Tibial nerve (tissue), 4 donors: ENCODE results near the gene DMXL1.

Source experiments
- EP300 ChIP-seq, 2 donors: sonication (generic); formaldehyde crosslinking; IDR thresholded peaks; one replicate each; pipeline ENCODE4 v1.6.1; 2017; ENCODE audit warnings: antibody characterized with exemption in 2 of 2, mild to moderate bottlenecking in 1 of 2
- POLR2A ChIP-seq, 2 donors: fragments of 450-650 bp; IDR thresholded peaks; one replicate each; pipeline ENCODE4 v1.6.1; 2017; ENCODE audit warnings: antibody characterized with exemption in 2 of 2, mild to moderate bottlenecking in 2 of 2, moderate library complexity in 2 of 2
- TF ChIP-seq, protein P1 (sequence below), 5 experiments: fragments of 200-600 bp in 3 of 5; fragments of 450-650 bp in 2 of 5; sonication (generic) in 3 of 5; IDR thresholded peaks; one replicate each; pipeline ENCODE4 v1.5.1; 2016 to 2019; ENCODE audit warnings: antibody characterized with exemption in 5 of 5, mild to moderate bottlenecking in 3 of 5, moderate library complexity in 2 of 5

DNA sequence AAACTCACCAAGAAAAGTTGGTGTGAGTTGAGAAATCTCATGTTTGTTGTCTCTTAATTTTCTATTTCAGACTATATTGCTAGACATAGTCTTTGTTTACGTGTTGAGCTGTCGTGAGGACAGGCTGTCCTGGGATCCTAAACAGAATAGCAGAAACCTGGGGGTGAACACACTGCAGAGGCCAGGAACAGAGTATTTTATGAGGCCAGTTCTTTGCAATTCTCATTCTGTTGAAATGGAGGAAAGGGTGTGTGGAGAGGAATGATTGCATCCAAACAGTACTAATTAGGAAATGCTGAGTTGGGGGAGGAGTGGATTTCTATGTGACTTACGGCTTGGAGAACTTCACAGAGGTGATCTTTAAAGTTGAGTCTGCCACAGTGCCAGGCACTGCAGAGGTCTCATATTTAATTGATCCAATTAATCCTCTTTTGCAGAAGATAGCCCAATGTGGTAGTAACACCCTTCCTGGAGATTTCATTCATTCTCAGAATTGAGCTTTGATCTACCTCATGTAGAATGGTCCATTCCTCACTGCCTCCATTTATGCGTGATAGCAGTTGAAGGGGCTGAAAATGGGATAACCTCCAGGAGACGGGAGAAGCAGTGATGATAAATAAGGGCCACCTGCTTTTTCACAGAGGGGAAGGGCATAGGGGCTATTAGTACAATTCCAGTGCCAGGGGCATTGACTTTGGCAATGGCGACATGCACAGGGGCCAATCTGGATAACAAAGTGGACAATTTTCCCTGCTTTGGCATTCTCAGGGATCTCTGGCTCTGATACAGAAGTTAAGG, 200.3 kb downstream of the DMXL1 start:
- TF ChIP-seq, protein P1, sequence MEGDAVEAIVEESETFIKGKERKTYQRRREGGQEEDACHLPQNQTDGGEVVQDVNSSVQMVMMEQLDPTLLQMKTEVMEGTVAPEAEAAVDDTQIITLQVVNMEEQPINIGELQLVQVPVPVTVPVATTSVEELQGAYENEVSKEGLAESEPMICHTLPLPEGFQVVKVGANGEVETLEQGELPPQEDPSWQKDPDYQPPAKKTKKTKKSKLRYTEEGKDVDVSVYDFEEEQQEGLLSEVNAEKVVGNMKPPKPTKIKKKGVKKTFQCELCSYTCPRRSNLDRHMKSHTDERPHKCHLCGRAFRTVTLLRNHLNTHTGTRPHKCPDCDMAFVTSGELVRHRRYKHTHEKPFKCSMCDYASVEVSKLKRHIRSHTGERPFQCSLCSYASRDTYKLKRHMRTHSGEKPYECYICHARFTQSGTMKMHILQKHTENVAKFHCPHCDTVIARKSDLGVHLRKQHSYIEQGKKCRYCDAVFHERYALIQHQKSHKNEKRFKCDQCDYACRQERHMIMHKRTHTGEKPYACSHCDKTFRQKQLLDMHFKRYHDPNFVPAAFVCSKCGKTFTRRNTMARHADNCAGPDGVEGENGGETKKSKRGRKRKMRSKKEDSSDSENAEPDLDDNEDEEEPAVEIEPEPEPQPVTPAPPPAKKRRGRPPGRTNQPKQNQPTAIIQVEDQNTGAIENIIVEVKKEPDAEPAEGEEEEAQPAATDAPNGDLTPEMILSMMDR (IDR thresholded peaks at IDR 0.05), result no peak
- no peak for TF ChIP-seq EP300 (IDR thresholded peaks at IDR 0.05)
- no peak for TF ChIP-seq POLR2A (IDR thresholded peaks at IDR 0.05)
